ENCODE data around the gene SLC28A1.

GRCh38 chr15:84865074-84865569 is 19.3 kb upstream of the SLC28A1 start:
- no peak for TF ChIP-seq CTCF (IDR thresholded peaks at IDR 0.05; ENCODE audit: low read depth, low read length)
- TF ChIP-seq POLR2A (IDR thresholded peaks at IDR 0.05; ENCODE audit: extremely low read depth, insufficient read length), result no peak
